WTC11 (cell line): ENCODE results near the gene TOMM6. TPM values are rescaled to one million over a fixed set of nuclear protein-coding genes. Genes with fewer than 3 reads are reported as not detected.

ENCODE experiments used
- ATAC-seq: fragments of 200-7000 bp; cut with Tn5 transposase; 2 replicates; pipeline ENCODE4 v1.10.0; 2021; ENCODE audit warnings: mild to moderate bottlenecking, moderate library complexity
- CTCF ChIA-PET: fragments of 300-600 bp; sonication (Branson Sonifier 250); formaldehyde crosslinking; loops from one replicate; lab custom pipeline; 2021; ENCODE audit warnings: antibody characterized with exemption; lab: Charles Lee
- POLR2A ChIA-PET: fragments of 350-600 bp; sonication (Branson Sonifier 250); formaldehyde crosslinking; loops from one replicate; lab custom pipeline; 2021; ENCODE audit warnings: antibody characterized with exemption; lab: Charles Lee
- DNase-seq: peaks from one replicate; pipeline ENCODE4 v3.0.0; 2021; ENCODE audit warnings: low spot score
- H3K27ac Mint-ChIP-seq: 2 replicates; pipeline ENCODE4 v1.8.0; 2021; ENCODE audit warnings: mixed read lengths
- H3K27me3 Mint-ChIP-seq: 2 replicates; pipeline ENCODE4 v1.8.0; 2021; ENCODE audit warnings: low read depth, mild to moderate bottlenecking, moderate library complexity, mixed read lengths
- H3K36me3 Mint-ChIP-seq: 2 replicates; pipeline ENCODE4 v1.8.0; 2021; ENCODE audit warnings: mixed read lengths
- H3K4me1 Mint-ChIP-seq: 2 replicates; pipeline ENCODE4 v1.8.0; 2022; ENCODE audit warnings: mixed read lengths
- H3K4me3 Mint-ChIP-seq: 2 replicates; pipeline ENCODE4 v1.8.0; 2021; ENCODE audit warnings: mild to moderate bottlenecking, moderate library complexity, mixed read lengths
- H3K9me3 Mint-ChIP-seq: 2 replicates; pipeline ENCODE4 v1.8.0; 2021; ENCODE audit warnings: mixed read lengths
- FOXK1 ChIP-seq: sonication (generic); formaldehyde crosslinking; IDR thresholded peaks from 2 replicates; pipeline ENCODE4 v1.8.0; 2022; ENCODE audit warnings: mild to moderate bottlenecking, moderate library complexity, missing genetic modification reagents
- FOXP1 ChIP-seq: sonication (generic); formaldehyde crosslinking; IDR thresholded peaks from 2 replicates; pipeline ENCODE4 v1.8.0; 2022; ENCODE audit warnings: missing genetic modification reagents, mild to moderate bottlenecking, moderate library complexity, borderline replicate concordance
- FOXP4 ChIP-seq: sonication (generic); formaldehyde crosslinking; IDR thresholded peaks from 2 replicates; pipeline ENCODE4 v1.8.0; 2022; ENCODE audit warnings: mild to moderate bottlenecking, missing genetic modification reagents
- HMGXB4 ChIP-seq: sonication (generic); formaldehyde crosslinking; IDR thresholded peaks from 2 replicates; pipeline ENCODE4 v1.8.1; 2023; ENCODE audit warnings: mild to moderate bottlenecking, moderate library complexity, missing genetic modification reagents
- KAT7 ChIP-seq: sonication (generic); formaldehyde crosslinking; IDR thresholded peaks from 2 replicates; pipeline ENCODE4 v1.8.1; 2023; ENCODE audit warnings: missing genetic modification reagents, mild to moderate bottlenecking, borderline replicate concordance
- MXD4 ChIP-seq: fragments of 250-450 bp; sonication (Bioruptor Pico); IDR thresholded peaks from 2 replicates; pipeline ENCODE4 v1.8.0; 2021; ENCODE audit warnings: mild to moderate bottlenecking, moderate library complexity, borderline replicate concordance
- OVOL2 ChIP-seq: fragments of 250-450 bp; sonication (Bioruptor Pico); IDR thresholded peaks from 2 replicates; pipeline ENCODE4 v1.9.0; 2021; ENCODE audit warnings: mild to moderate bottlenecking, borderline replicate concordance
- STAT6 ChIP-seq: sonication (generic); formaldehyde crosslinking; conservative IDR thresholded peaks from 2 replicates; pipeline ENCODE4 v1.8.1; 2023; ENCODE audit warnings: mild to moderate bottlenecking, low read depth, missing genetic modification reagents, moderate library complexity
- TP53 ChIP-seq: sonication (generic); formaldehyde crosslinking; IDR thresholded peaks from 2 replicates; pipeline ENCODE4 v1.8.1; 2023; ENCODE audit warnings: mild to moderate bottlenecking, missing genetic modification reagents
- ZBTB21 ChIP-seq: sonication (generic); formaldehyde crosslinking; IDR thresholded peaks from 2 replicates; pipeline ENCODE4 v1.8.1; 2023; ENCODE audit warnings: mild to moderate bottlenecking, missing genetic modification reagents, borderline replicate concordance
- ZNF138 ChIP-seq: sonication (generic); formaldehyde crosslinking; conservative IDR thresholded peaks from 2 replicates; pipeline ENCODE4 v1.8.1; 2022; ENCODE audit warnings: mild to moderate bottlenecking, moderate library complexity, missing genetic modification reagents
- ZNF416 ChIP-seq: fragments of 250-450 bp; sonication (Bioruptor Pico); IDR thresholded peaks from 2 replicates; pipeline ENCODE4 v1.9.0; 2021; ENCODE audit warnings: mild to moderate bottlenecking, inconsistent platforms
- total RNA-seq: library from RNA; stranded (reverse); gene quantifications from 3 replicates; pipeline ENCODE4 v1.2.3, GENCODE V29; 2021
- TF ChIP-seq, protein P1 (sequence below): fragments of 250-450 bp; sonication (Bioruptor Pico); IDR thresholded peaks from 2 replicates; pipeline ENCODE4 v1.9.0; 2021; ENCODE audit warnings: mild to moderate bottlenecking
- TF ChIP-seq, protein P2 (sequence below): sonication (generic); formaldehyde crosslinking; IDR thresholded peaks from 2 replicates; pipeline ENCODE4 v1.8.1; 2022; ENCODE audit warnings: low read depth, missing genetic modification reagents, borderline replicate concordance
- TF ChIP-seq, protein P3 (sequence below): sonication (generic); formaldehyde crosslinking; IDR thresholded peaks from 2 replicates; pipeline ENCODE4 v1.8.1; 2022; ENCODE audit warnings: low read depth, mild to moderate bottlenecking, moderate library complexity, missing genetic modification reagents, borderline replicate concordance

The TOMM6 gene
- total RNA-seq, 1 experiment from 2014 or later, result 233 TPM

DNA sequence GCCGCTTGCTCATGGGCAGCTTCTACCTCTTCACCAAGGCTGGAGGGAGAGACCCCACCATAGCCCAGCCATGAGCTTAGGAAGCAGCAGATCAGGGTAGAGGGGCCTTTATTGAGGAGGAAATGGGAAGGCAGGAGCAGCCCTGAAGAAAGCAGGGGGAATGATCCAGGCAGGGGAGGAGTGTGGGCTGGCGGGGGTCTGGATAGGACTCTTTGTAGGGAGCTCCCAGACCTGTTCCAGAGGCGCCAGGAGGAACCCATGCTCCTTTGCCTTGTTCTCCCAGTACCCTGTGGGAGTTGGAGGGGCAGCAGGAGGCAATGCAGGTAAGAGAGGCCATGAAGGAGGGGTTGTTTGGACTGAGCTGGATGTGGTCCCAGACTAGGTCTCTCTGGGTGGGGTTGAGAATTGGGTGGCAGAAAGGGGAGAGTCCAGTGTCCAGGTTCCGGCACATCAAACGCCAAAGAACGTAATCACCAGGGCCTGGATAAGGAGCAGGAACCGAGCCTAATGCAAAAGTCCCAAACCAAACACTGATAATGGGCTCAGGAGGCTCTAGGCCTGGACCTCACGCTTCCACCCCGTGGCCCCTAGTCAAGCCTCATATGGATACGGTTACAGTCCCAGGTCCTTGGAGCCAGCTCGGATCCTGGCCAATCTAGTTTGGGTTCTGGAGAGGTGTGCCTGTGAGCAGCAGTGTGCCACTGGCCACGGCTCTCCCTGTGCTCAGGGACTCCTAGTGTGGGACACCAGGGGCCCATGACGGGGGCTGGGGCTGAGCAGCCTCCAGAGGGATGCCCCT is 28.2 kb upstream of the TOMM6 start:
- ATAC-seq, result no peak
- POLR2A ChIA-PET, result no interaction called here
- Mint-ChIP-seq H3K27me3 (no peaks in the 10 kb centered on the region; the same call in 1 of the 2 replicates), H3K4me1 (peaks cover 6% of the 10 kb centered on the region), H3K9me3 (no peaks in the 10 kb centered on the region), H3K36me3 (no peaks in the 10 kb centered on the region), H3K27ac (no peak overlapping the region), H3K4me3 (no peak overlapping the region)
- TF ChIP-seq HMGXB4 (CRISPR knock-in tag), result no peak
- TF ChIP-seq, protein P1, sequence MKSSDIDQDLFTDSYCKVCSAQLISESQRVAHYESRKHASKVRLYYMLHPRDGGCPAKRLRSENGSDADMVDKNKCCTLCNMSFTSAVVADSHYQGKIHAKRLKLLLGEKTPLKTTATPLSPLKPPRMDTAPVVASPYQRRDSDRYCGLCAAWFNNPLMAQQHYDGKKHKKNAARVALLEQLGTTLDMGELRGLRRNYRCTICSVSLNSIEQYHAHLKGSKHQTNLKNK (CRISPR knock-in tag), result no peak
- TF ChIP-seq FOXP4, result no peak
- TF ChIP-seq, protein P2, sequence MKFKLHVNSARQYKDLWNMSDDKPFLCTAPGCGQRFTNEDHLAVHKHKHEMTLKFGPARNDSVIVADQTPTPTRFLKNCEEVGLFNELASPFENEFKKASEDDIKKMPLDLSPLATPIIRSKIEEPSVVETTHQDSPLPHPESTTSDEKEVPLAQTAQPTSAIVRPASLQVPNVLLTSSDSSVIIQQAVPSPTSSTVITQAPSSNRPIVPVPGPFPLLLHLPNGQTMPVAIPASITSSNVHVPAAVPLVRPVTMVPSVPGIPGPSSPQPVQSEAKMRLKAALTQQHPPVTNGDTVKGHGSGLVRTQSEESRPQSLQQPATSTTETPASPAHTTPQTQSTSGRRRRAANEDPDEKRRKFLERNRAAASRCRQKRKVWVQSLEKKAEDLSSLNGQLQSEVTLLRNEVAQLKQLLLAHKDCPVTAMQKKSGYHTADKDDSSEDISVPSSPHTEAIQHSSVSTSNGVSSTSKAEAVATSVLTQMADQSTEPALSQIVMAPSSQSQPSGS (CRISPR knock-in tag), result no peak
- no peak for TF ChIP-seq MXD4
- no peak for TF ChIP-seq FOXK1
- no peak for TF ChIP-seq KAT7 (CRISPR knock-in tag)
- TF ChIP-seq TP53 (CRISPR knock-in tag), result no peak
- no peak for TF ChIP-seq ZNF138 (CRISPR knock-in tag)
- no peak for TF ChIP-seq STAT6
- no peak for TF ChIP-seq OVOL2 (CRISPR knock-in tag)
- no peak for TF ChIP-seq ZNF416 (CRISPR knock-in tag)
- no peak for TF ChIP-seq FOXP1
- TF ChIP-seq, protein P3, sequence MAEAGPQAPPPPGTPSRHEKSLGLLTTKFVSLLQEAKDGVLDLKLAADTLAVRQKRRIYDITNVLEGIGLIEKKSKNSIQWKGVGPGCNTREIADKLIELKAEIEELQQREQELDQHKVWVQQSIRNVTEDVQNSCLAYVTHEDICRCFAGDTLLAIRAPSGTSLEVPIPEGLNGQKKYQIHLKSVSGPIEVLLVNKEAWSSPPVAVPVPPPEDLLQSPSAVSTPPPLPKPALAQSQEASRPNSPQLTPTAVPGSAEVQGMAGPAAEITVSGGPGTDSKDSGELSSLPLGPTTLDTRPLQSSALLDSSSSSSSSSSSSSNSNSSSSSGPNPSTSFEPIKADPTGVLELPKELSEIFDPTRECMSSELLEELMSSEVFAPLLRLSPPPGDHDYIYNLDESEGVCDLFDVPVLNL (CRISPR knock-in tag), result no peak
- no peak for TF ChIP-seq ZBTB21
- DNase-seq, result no peak
- CTCF ChIA-PET, result interaction anchor here (0.5 kb wide), 1 partner anchor 93 kb away, joined by 3 read pairs; no protein-coding TSS in a partner anchor
